PC-3 (cell line): ENCODE data around the gene TEX26. TPM values are rescaled to one million over a fixed set of nuclear protein-coding genes. Genes with fewer than 3 reads are reported as not detected.

Experiments used
- ATAC-seq: fragments of 200-7000 bp; cut with Tn5 transposase; 2 replicates; pipeline ENCODE4 v1.9.1; 2020; ENCODE audit warnings: mild to moderate bottlenecking, moderate library complexity
- BruUV-seq: library from RNA; stranded (reverse); fragments of 400-500 nt; replicated peaks from 2 replicates; lab custom pipeline; 2021; lab: Mats Ljungman, UMichigan
- CTCF ChIA-PET: fragments of 300-600 bp; sonication (Branson Sonifier 250); formaldehyde crosslinking; loops from one replicate; lab custom pipeline; 2022; ENCODE audit warnings: antibody characterized with exemption; lab: Charles Lee
- POLR2A ChIA-PET: fragments of 300-600 bp; sonication (Branson Sonifier 250); formaldehyde crosslinking; loops from one replicate; lab custom pipeline; 2022; ENCODE audit warnings: antibody characterized with exemption; ENCODE audit not compliant: unreplicated experiment; lab: Charles Lee
- DNase-seq: peaks from one replicate; pipeline ENCODE4 v3.0.0-alpha.2; 2015
- H2AFZ ChIP-seq: fragments of 300-600 bp; sonication (generic); 2 replicates; pipeline ENCODE4 v1.6.0; 2016; ENCODE audit warnings: antibody characterized with exemption, low read length
- H3F3A ChIP-seq: fragments of 300-600 bp; sonication (generic); one replicate; pipeline ENCODE4 v1.6.0; 2017; ENCODE audit warnings: antibody characterized with exemption, low read length, control low read depth, mild to moderate bottlenecking; ENCODE audit not compliant: unreplicated experiment
- H3K27ac ChIP-seq: fragments of 300-600 bp; sonication (generic); 2 replicates; pipeline ENCODE4 v1.5.1; 2016; ENCODE audit warnings: mild to moderate bottlenecking, low read length
- H3K27me3 ChIP-seq: fragments of 300-600 bp; sonication (generic); 2 replicates; pipeline ENCODE4 v1.6.1; 2016; ENCODE audit warnings: low read length, mixed read lengths
- H3K36me3 ChIP-seq: fragments of 300-600 bp; sonication (generic); 2 replicates; pipeline ENCODE4 v1.6.1; 2016; ENCODE audit warnings: low read depth, mixed run types, low read length, mixed read lengths
- H3K4me1 ChIP-seq: fragments of 300-600 bp; sonication (generic); 2 replicates; pipeline ENCODE4 v1.5.1; 2016; ENCODE audit warnings: low read length; ENCODE audit not compliant: insufficient read depth
- H3K4me2 ChIP-seq: fragments of 300-600 bp; sonication (generic); 2 replicates; pipeline ENCODE4 v1.6.0; 2016; ENCODE audit warnings: low read length
- H3K4me3 ChIP-seq: fragments of 300-600 bp; sonication (generic); 2 replicates; pipeline ENCODE4 v1.5.1; 2016; ENCODE audit warnings: mild to moderate bottlenecking, low read length, mixed read lengths
- H3K79me2 ChIP-seq: fragments of 300-600 bp; sonication (generic); 2 replicates; pipeline ENCODE4 v1.6.1; 2017; ENCODE audit warnings: low read length, mixed read lengths
- H3K9ac ChIP-seq: fragments of 300-600 bp; sonication (generic); 2 replicates; pipeline ENCODE4 v1.6.0; 2016; ENCODE audit warnings: mild to moderate bottlenecking, low read length
- H3K9me2 ChIP-seq: fragments of 300-600 bp; sonication (generic); replicated peaks from 2 replicates; pipeline ENCODE4 v1.6.1; 2016; ENCODE audit warnings: mixed run types, low read length, mixed read lengths
- H3K9me3 ChIP-seq: fragments of 300-600 bp; sonication (generic); 2 replicates; pipeline ENCODE4 v1.6.1; 2016; ENCODE audit warnings: low read length, mixed read lengths
- H4K20me1 ChIP-seq: fragments of 300-600 bp; sonication (generic); 2 replicates; pipeline ENCODE4 v1.6.1; 2016; ENCODE audit warnings: low read length, mixed read lengths
- CTCF ChIP-seq: fragments of 300-600 bp; sonication (generic); conservative IDR thresholded peaks from 2 replicates; pipeline ENCODE4 v1.5.1; 2017; ENCODE audit warnings: antibody characterized with exemption, low read depth, mild to moderate bottlenecking, low read length
- EZH2 ChIP-seq: fragments of 300-600 bp; sonication (generic); IDR thresholded peaks from one replicate; pipeline ENCODE4 v1.6.1; 2017; ENCODE audit warnings: antibody characterized with exemption, mild to moderate bottlenecking, low read length; ENCODE audit not compliant: unreplicated experiment
- EZH2phosphoT487 ChIP-seq: fragments of 300-600 bp; sonication (generic); IDR thresholded peaks from 2 replicates; pipeline ENCODE4 v1.6.1; 2018; ENCODE audit warnings: mild to moderate bottlenecking, antibody characterized with exemption, low read length, borderline replicate concordance
- intact Hi-C: fragments of 100-400 bp; cut with micrococcal nuclease; formaldehyde crosslinking; loops from 2 replicates; pipeline ENCODE4 v1.9.0; 2023
- total RNA-seq: library from RNA; depleted of rRNA; stranded (reverse); fragments of >200 nt; gene quantifications from 2 replicates; pipeline ENCODE4 v1.2.3, GENCODE V29; 2014

Gene TEX26
- total RNA-seq, 1 experiment from 2014 or later: not detected

- H3K79me2 ChIP-seq: no peaks in the 10 kb centered on the region
- H3K27ac ChIP-seq: no peak overlapping the region
- H3K4me2 ChIP-seq: no peak overlapping the region
- no peaks in the 10 kb centered on the region for H3K36me3 ChIP-seq
- ChIA-PET POLR2A (no interaction called here), CTCF (no interaction called here)
- ATAC-seq: no peak
- intact Hi-C loops: no loop called here
- H3K9ac ChIP-seq: no peak overlapping the region
- H3K9me3 ChIP-seq: no peaks in the 10 kb centered on the region
- DNase-seq: no peak
- no peaks in the 10 kb centered on the region for H3K9me2 ChIP-seq
- peaks cover 11% of the 10 kb centered on the region for H3K4me1 ChIP-seq
- TF ChIP-seq CTCF (no peak), EZH2phosphoT487 (no peak), EZH2 (no peak)
- H4K20me1 ChIP-seq: no peaks in the 10 kb centered on the region
- no peak overlapping the region for H2AFZ ChIP-seq
- H3F3A ChIP-seq: no peaks in the 10 kb centered on the region
- no TSS peak for BruUV-seq
- H3K4me3 ChIP-seq: no peak overlapping the region
- H3K27me3 ChIP-seq: peaks cover 24% of the 10 kb centered on the region
These were observed 36.7 kb upstream of the TEX26 start for GRCh38 chr13:30895773-30896172.

- Histone ChIP-seq H3K27ac (no peak overlapping the region), H3K9me2 (no peaks in the 10 kb centered on the region), H2AFZ (no peak overlapping the region), H3K4me1 (peaks cover 11% of the 10 kb centered on the region), H3K9ac (no peak overlapping the region), H3K4me2 (no peak overlapping the region), H3K36me3 (no peaks in the 10 kb centered on the region), H3K9me3 (no peaks in the 10 kb centered on the region), H4K20me1 (no peaks in the 10 kb centered on the region), H3K4me3 (no peak overlapping the region), H3F3A (no peaks in the 10 kb centered on the region), H3K79me2 (no peaks in the 10 kb centered on the region), H3K27me3 (peaks cover 44% of the 10 kb centered on the region)
- BruUV-seq: no TSS peak
- TF ChIP-seq EZH2: no peak
- TF ChIP-seq CTCF: no peak
- no peak for TF ChIP-seq EZH2phosphoT487
- ChIA-PET POLR2A (no interaction called here), CTCF (no interaction called here)
- DNase-seq (no peak), ATAC-seq (no peak)
- intact Hi-C loops: no loop called here
These were observed 34.4 kb upstream of the TEX26 start for GRCh38 chr13:30898070-30898469.

GRCh38 chr13:30898678-30899241 lies 33.7 kb upstream of the TEX26 start:
- peak; percentile 38 for ATAC-seq
- TF ChIP-seq CTCF (no peak), EZH2phosphoT487 (no peak), EZH2 (no peak)
- peak overlapping the region; percentile 31 for H3K27ac ChIP-seq
- no peak overlapping the region for H3K4me3 ChIP-seq
- no peaks in the 10 kb centered on the region for H3K9me2 ChIP-seq
- ChIA-PET POLR2A (no interaction called here), CTCF (no interaction called here)
- BruUV-seq: no TSS peak
- no peak overlapping the region for H3K9ac ChIP-seq
- peaks cover 51% of the 10 kb centered on the region for H3K27me3 ChIP-seq
- no peaks in the 10 kb centered on the region for H3K36me3 ChIP-seq
- H2AFZ ChIP-seq: no peak overlapping the region
- H3K4me2 ChIP-seq: no peak overlapping the region
- H3F3A ChIP-seq: no peaks in the 10 kb centered on the region
- H3K9me3 ChIP-seq: no peaks in the 10 kb centered on the region
- no peaks in the 10 kb centered on the region for H4K20me1 ChIP-seq
- intact Hi-C loops: no loop called here
- peak; percentile 32 for DNase-seq
- peaks cover 11% of the 10 kb centered on the region for H3K4me1 ChIP-seq
- no peaks in the 10 kb centered on the region for H3K79me2 ChIP-seq
